ENCODE measurements around the gene MBOAT2.

Gene MBOAT2

DNA sequence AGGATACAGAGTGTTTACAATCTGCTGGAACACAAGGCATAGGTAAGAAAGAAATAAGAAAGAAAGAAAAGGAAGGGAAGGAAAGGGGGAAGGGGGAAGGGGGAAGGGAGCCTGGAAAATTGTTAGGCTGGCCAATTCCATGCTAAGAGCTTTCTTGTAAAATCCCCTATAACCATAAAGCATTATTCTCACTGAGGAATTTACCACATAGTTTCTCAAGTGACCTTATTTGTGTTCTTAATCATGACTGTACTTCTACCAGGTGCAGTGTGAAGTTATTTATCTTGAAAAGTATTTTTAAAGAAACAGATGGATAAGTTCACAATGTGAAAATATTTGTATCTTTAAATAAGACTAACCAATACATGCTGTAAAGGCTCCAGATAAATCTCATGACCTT, 126.9 kb downstream of the MBOAT2 start:
- H3K36me3 ChIP-seq (ENCODE audit: control insufficient read depth, insufficient read depth, low read length): no peaks in the 10 kb centered on the region
- H3K9me3 ChIP-seq (ENCODE audit: control insufficient read depth, low read length): no peaks in the 10 kb centered on the region
- no peaks in the 10 kb centered on the region for H3K4me1 ChIP-seq (ENCODE audit: control insufficient read depth, insufficient read depth, low read length, poor library complexity, severe bottlenecking)
- no peak overlapping the region for H3K4me3 ChIP-seq (ENCODE audit: insufficient read depth, low read depth, low read length, poor library complexity, severe bottlenecking)
- H3K27me3 ChIP-seq (replicated peaks; ENCODE audit: control insufficient read depth, insufficient read depth, low read length, poor library complexity, severe bottlenecking): no peaks in the 10 kb centered on the region
- H3K27ac ChIP-seq (ENCODE audit: insufficient read depth, low read length, poor library complexity, severe bottlenecking): no peak overlapping the region
- no peak for DNase-seq

DNA sequence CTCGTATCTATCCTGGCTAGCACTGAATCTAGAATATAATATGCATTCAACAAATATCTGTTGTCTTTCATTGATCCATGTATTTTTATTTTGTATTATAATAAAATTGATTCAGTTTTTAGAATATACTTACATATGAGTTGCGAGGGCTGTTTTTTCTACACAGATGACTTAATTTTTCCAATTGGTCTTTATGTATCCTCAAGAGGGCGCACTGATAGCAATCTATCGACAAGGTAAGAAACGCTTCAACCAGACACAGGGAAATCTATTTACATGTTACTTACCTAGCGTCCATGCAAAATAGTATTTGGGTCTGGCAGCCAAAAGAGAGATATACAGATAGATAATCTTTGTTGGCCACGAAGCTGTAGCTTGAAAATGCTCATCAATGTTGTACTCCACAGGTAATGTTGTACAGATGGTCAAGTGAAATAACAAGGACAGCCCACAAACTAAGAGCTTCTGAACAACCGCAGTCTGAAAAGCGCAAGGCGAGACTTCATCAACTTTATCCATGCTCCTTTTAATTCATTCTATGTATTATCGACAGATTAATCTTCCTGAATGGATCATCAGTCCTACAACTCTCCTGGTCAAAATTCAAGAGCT, 130.6 kb downstream of the MBOAT2 start:
- H3K4me1 ChIP-seq (ENCODE audit: control insufficient read depth, insufficient read depth, low read length, poor library complexity, severe bottlenecking): no peaks in the 10 kb centered on the region
- DNase-seq: no peak

GRCh38 chr2:8870441-8870840, 133.0 kb downstream of the MBOAT2 start:
- no peak overlapping the region for H3K4me3 ChIP-seq (ENCODE audit: insufficient read depth, low read depth, low read length, poor library complexity, severe bottlenecking)
- H3K4me1 ChIP-seq (ENCODE audit: control insufficient read depth, insufficient read depth, low read length, poor library complexity, severe bottlenecking): no peaks in the 10 kb centered on the region
- H3K27ac ChIP-seq (ENCODE audit: insufficient read depth, low read length, poor library complexity, severe bottlenecking): no peak overlapping the region
- H3K27me3 ChIP-seq (replicated peaks; ENCODE audit: control insufficient read depth, insufficient read depth, low read length, poor library complexity, severe bottlenecking): no peaks in the 10 kb centered on the region
- H3K9me3 ChIP-seq (ENCODE audit: control insufficient read depth, low read length): no peaks in the 10 kb centered on the region
- no peak for DNase-seq
- H3K36me3 ChIP-seq (ENCODE audit: control insufficient read depth, insufficient read depth, low read length): no peaks in the 10 kb centered on the region

More for the DNA sequence above, 130.6 kb downstream of the MBOAT2 start:
- H3K27ac ChIP-seq (ENCODE audit: insufficient read depth, low read length, poor library complexity, severe bottlenecking): no peak overlapping the region
- no peaks in the 10 kb centered on the region for H3K36me3 ChIP-seq (ENCODE audit: control insufficient read depth, insufficient read depth, low read length)
- H3K9me3 ChIP-seq (ENCODE audit: control insufficient read depth, low read length): no peaks in the 10 kb centered on the region
- H3K27me3 ChIP-seq (replicated peaks; ENCODE audit: control insufficient read depth, insufficient read depth, low read length, poor library complexity, severe bottlenecking): no peaks in the 10 kb centered on the region
- no peak overlapping the region for H3K4me3 ChIP-seq (ENCODE audit: insufficient read depth, low read depth, low read length, poor library complexity, severe bottlenecking)

GRCh38 chr2:8867363-8867762, 136.1 kb downstream of the MBOAT2 start:
- Histone ChIP-seq H3K4me3 (ENCODE audit: insufficient read depth, low read depth, low read length, poor library complexity, severe bottlenecking) (no peak overlapping the region), H3K27me3 (replicated peaks; ENCODE audit: control insufficient read depth, insufficient read depth, low read length, poor library complexity, severe bottlenecking) (no peaks in the 10 kb centered on the region), H3K36me3 (ENCODE audit: control insufficient read depth, insufficient read depth, low read length) (no peaks in the 10 kb centered on the region), H3K4me1 (ENCODE audit: control insufficient read depth, insufficient read depth, low read length, poor library complexity, severe bottlenecking) (no peaks in the 10 kb centered on the region), H3K9me3 (ENCODE audit: control insufficient read depth, low read length) (no peaks in the 10 kb centered on the region), H3K27ac (ENCODE audit: insufficient read depth, low read length, poor library complexity, severe bottlenecking) (no peak overlapping the region)
- DNase-seq: no peak

GRCh38 chr2:8863331-8863953, 140.0 kb downstream of the MBOAT2 start:
- DNase-seq: no peak
- Histone ChIP-seq H3K9me3 (ENCODE audit: control insufficient read depth, low read length) (no peaks in the 10 kb centered on the region), H3K36me3 (ENCODE audit: control insufficient read depth, insufficient read depth, low read length) (no peaks in the 10 kb centered on the region), H3K27me3 (replicated peaks; ENCODE audit: control insufficient read depth, insufficient read depth, low read length, poor library complexity, severe bottlenecking) (no peaks in the 10 kb centered on the region), H3K27ac (ENCODE audit: insufficient read depth, low read length, poor library complexity, severe bottlenecking) (no peak overlapping the region), H3K4me1 (ENCODE audit: control insufficient read depth, insufficient read depth, low read length, poor library complexity, severe bottlenecking) (no peaks in the 10 kb centered on the region), H3K4me3 (ENCODE audit: insufficient read depth, low read depth, low read length, poor library complexity, severe bottlenecking) (no peak overlapping the region)

- DNase-seq: no peak
- H3K36me3 ChIP-seq (ENCODE audit: control insufficient read depth, insufficient read depth, low read length): no peaks in the 10 kb centered on the region
These were observed 141.3 kb downstream of the MBOAT2 start for GRCh38 chr2:8862230-8862629.

DNA sequence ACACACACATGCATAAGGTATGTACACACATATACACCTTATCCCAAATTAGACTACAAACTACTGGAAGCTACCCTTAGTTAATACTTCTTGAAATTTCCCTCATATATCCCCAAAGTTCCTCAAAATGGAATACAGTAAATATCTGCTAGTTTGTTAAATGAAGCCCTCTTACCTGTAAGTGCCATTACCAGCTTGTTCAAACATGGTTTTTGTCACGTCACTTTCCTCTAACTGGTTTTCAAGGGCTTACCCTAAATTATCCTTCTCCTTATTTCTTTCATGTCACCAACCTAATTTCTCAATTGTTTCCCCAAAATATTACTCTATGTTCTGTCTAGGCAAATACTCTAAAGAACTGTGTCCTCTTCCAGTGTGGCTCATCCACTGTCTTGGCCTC, 141.7 kb downstream of the MBOAT2 start:
- Histone ChIP-seq H3K36me3 (ENCODE audit: control insufficient read depth, insufficient read depth, low read length) (no peaks in the 10 kb centered on the region), H3K27ac (ENCODE audit: insufficient read depth, low read length, poor library complexity, severe bottlenecking) (no peak overlapping the region), H3K27me3 (replicated peaks; ENCODE audit: control insufficient read depth, insufficient read depth, low read length, poor library complexity, severe bottlenecking) (no peaks in the 10 kb centered on the region), H3K4me3 (ENCODE audit: insufficient read depth, low read depth, low read length, poor library complexity, severe bottlenecking) (no peak overlapping the region), H3K9me3 (ENCODE audit: control insufficient read depth, low read length) (no peaks in the 10 kb centered on the region), H3K4me1 (ENCODE audit: control insufficient read depth, insufficient read depth, low read length, poor library complexity, severe bottlenecking) (no peaks in the 10 kb centered on the region)
- DNase-seq: no peak

More at GRCh38 chr2:8862230-8862629, 141.3 kb downstream of the MBOAT2 start:
- no peak overlapping the region for H3K27ac ChIP-seq (ENCODE audit: insufficient read depth, low read length, poor library complexity, severe bottlenecking)
- no peaks in the 10 kb centered on the region for H3K4me1 ChIP-seq (ENCODE audit: control insufficient read depth, insufficient read depth, low read length, poor library complexity, severe bottlenecking)
- no peaks in the 10 kb centered on the region for H3K27me3 ChIP-seq (replicated peaks; ENCODE audit: control insufficient read depth, insufficient read depth, low read length, poor library complexity, severe bottlenecking)
- no peaks in the 10 kb centered on the region for H3K9me3 ChIP-seq (ENCODE audit: control insufficient read depth, low read length)
- H3K4me3 ChIP-seq (ENCODE audit: insufficient read depth, low read depth, low read length, poor library complexity, severe bottlenecking): no peak overlapping the region

GRCh38 chr2:8860239-8860638, 143.2 kb downstream of the MBOAT2 start:
- Histone ChIP-seq H3K27me3 (replicated peaks; ENCODE audit: control insufficient read depth, insufficient read depth, low read length, poor library complexity, severe bottlenecking) (no peaks in the 10 kb centered on the region), H3K9me3 (ENCODE audit: control insufficient read depth, low read length) (no peaks in the 10 kb centered on the region), H3K4me3 (ENCODE audit: insufficient read depth, low read depth, low read length, poor library complexity, severe bottlenecking) (no peak overlapping the region), H3K4me1 (ENCODE audit: control insufficient read depth, insufficient read depth, low read length, poor library complexity, severe bottlenecking) (no peaks in the 10 kb centered on the region), H3K36me3 (ENCODE audit: control insufficient read depth, insufficient read depth, low read length) (no peaks in the 10 kb centered on the region), H3K27ac (ENCODE audit: insufficient read depth, low read length, poor library complexity, severe bottlenecking) (no peak overlapping the region)
- no peak for DNase-seq

- Histone ChIP-seq H3K4me3 (ENCODE audit: insufficient read depth, low read depth, low read length, poor library complexity, severe bottlenecking) (no peak overlapping the region), H3K36me3 (ENCODE audit: control insufficient read depth, insufficient read depth, low read length) (no peaks in the 10 kb centered on the region), H3K27ac (ENCODE audit: insufficient read depth, low read length, poor library complexity, severe bottlenecking) (no peak overlapping the region), H3K27me3 (replicated peaks; ENCODE audit: control insufficient read depth, insufficient read depth, low read length, poor library complexity, severe bottlenecking) (no peaks in the 10 kb centered on the region), H3K4me1 (ENCODE audit: control insufficient read depth, insufficient read depth, low read length, poor library complexity, severe bottlenecking) (no peaks in the 10 kb centered on the region), H3K9me3 (ENCODE audit: control insufficient read depth, low read length) (no peaks in the 10 kb centered on the region)
- DNase-seq: no peak
These were observed 144.6 kb downstream of the MBOAT2 start for GRCh38 chr2:8858910-8859309.

DNA sequence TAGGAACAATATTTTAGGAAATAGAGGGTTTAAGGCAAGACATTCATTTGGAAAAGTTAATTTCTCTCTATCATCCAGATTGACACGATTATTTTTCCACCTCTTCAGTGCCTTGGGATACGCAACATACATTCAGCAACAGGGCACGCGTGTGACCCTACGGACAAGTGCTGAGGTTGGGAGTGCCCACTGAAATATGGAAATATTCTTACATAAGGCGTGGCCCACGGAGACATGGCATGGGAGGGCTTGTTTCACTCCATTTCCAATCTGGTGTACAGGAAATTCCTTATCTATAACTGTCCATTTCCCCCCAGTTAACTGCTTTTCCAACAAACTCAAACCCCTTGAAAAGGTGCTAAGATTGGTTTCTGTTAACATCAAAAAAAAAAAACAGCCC, 145.2 kb downstream of the MBOAT2 start:
- Histone ChIP-seq H3K4me3 (ENCODE audit: insufficient read depth, low read depth, low read length, poor library complexity, severe bottlenecking) (no peak overlapping the region), H3K27me3 (replicated peaks; ENCODE audit: control insufficient read depth, insufficient read depth, low read length, poor library complexity, severe bottlenecking) (no peaks in the 10 kb centered on the region), H3K27ac (ENCODE audit: insufficient read depth, low read length, poor library complexity, severe bottlenecking) (no peak overlapping the region), H3K4me1 (ENCODE audit: control insufficient read depth, insufficient read depth, low read length, poor library complexity, severe bottlenecking) (no peaks in the 10 kb centered on the region), H3K9me3 (ENCODE audit: control insufficient read depth, low read length) (no peaks in the 10 kb centered on the region), H3K36me3 (ENCODE audit: control insufficient read depth, insufficient read depth, low read length) (no peaks in the 10 kb centered on the region)
- DNase-seq: no peak

Measured in effector memory CD4-positive, alpha-beta T cell (primary cell).